Measurements from ENCODE around the gene AASDH.

The AASDH gene

GRCh38 chr4:56298236-56298635 is 89.1 kb downstream of the AASDH start:
- Histone ChIP-seq H3K9me2 (replicated peaks; ENCODE audit: low read depth, low read length) (no peaks in the 10 kb centered on the region), H3K4me3 (ENCODE audit: low read length, poor library complexity, severe bottlenecking) (no peak overlapping the region), H3K79me2 (ENCODE audit: insufficient read depth, low read length) (no peaks in the 10 kb centered on the region), H3K9me3 (ENCODE audit: insufficient read depth, low read depth, low read length) (no peaks in the 10 kb centered on the region), H3F3A (ENCODE audit: low read depth) (no peaks in the 10 kb centered on the region), H3K27me3 (ENCODE audit: insufficient read depth, low read length, poor library complexity, severe bottlenecking) (no peaks in the 10 kb centered on the region), H2AFZ (ENCODE audit: low read length) (no peak overlapping the region), H3K4me2 (ENCODE audit: low read depth, low read length, poor library complexity, severe bottlenecking) (no peak overlapping the region), H3K36me3 (ENCODE audit: insufficient read depth, low read length) (no peaks in the 10 kb centered on the region), H4K20me1 (ENCODE audit: insufficient read depth, low read length, poor library complexity, severe bottlenecking) (no peaks in the 10 kb centered on the region), H3K4me1 (ENCODE audit: insufficient read depth, low read length, poor library complexity, severe bottlenecking) (no peaks in the 10 kb centered on the region), H3K9ac (ENCODE audit: low read depth, low read length, poor library complexity, severe bottlenecking) (no peak overlapping the region)
- TF ChIP-seq, protein P1, sequence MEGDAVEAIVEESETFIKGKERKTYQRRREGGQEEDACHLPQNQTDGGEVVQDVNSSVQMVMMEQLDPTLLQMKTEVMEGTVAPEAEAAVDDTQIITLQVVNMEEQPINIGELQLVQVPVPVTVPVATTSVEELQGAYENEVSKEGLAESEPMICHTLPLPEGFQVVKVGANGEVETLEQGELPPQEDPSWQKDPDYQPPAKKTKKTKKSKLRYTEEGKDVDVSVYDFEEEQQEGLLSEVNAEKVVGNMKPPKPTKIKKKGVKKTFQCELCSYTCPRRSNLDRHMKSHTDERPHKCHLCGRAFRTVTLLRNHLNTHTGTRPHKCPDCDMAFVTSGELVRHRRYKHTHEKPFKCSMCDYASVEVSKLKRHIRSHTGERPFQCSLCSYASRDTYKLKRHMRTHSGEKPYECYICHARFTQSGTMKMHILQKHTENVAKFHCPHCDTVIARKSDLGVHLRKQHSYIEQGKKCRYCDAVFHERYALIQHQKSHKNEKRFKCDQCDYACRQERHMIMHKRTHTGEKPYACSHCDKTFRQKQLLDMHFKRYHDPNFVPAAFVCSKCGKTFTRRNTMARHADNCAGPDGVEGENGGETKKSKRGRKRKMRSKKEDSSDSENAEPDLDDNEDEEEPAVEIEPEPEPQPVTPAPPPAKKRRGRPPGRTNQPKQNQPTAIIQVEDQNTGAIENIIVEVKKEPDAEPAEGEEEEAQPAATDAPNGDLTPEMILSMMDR (conservative IDR thresholded peaks at IDR 0.05; ENCODE audit: low read length): no peak
- no peak for TF ChIP-seq EZH2phosphoT487 (IDR thresholded peaks at IDR 0.05; ENCODE audit: borderline replicate concordance)

GRCh38 chr4:56297776-56298175 is 89.5 kb downstream of the AASDH start:
- TF ChIP-seq EZH2phosphoT487 (IDR thresholded peaks at IDR 0.05; ENCODE audit: borderline replicate concordance): no peak
- TF ChIP-seq, protein P1 (conservative IDR thresholded peaks at IDR 0.05; ENCODE audit: low read length): no peak
- Histone ChIP-seq H3K4me2 (ENCODE audit: low read depth, low read length, poor library complexity, severe bottlenecking) (no peak overlapping the region), H3K4me3 (ENCODE audit: low read length, poor library complexity, severe bottlenecking) (no peak overlapping the region), H3K9me2 (replicated peaks; ENCODE audit: low read depth, low read length) (no peaks in the 10 kb centered on the region), H3K9me3 (ENCODE audit: insufficient read depth, low read depth, low read length) (no peaks in the 10 kb centered on the region), H3F3A (ENCODE audit: low read depth) (no peaks in the 10 kb centered on the region), H4K20me1 (ENCODE audit: insufficient read depth, low read length, poor library complexity, severe bottlenecking) (no peaks in the 10 kb centered on the region), H3K27me3 (ENCODE audit: insufficient read depth, low read length, poor library complexity, severe bottlenecking) (no peaks in the 10 kb centered on the region), H2AFZ (ENCODE audit: low read length) (no peak overlapping the region), H3K9ac (ENCODE audit: low read depth, low read length, poor library complexity, severe bottlenecking) (no peak overlapping the region), H3K4me1 (ENCODE audit: insufficient read depth, low read length, poor library complexity, severe bottlenecking) (no peaks in the 10 kb centered on the region), H3K79me2 (ENCODE audit: insufficient read depth, low read length) (no peaks in the 10 kb centered on the region), H3K36me3 (ENCODE audit: insufficient read depth, low read length) (no peaks in the 10 kb centered on the region)

DNA sequence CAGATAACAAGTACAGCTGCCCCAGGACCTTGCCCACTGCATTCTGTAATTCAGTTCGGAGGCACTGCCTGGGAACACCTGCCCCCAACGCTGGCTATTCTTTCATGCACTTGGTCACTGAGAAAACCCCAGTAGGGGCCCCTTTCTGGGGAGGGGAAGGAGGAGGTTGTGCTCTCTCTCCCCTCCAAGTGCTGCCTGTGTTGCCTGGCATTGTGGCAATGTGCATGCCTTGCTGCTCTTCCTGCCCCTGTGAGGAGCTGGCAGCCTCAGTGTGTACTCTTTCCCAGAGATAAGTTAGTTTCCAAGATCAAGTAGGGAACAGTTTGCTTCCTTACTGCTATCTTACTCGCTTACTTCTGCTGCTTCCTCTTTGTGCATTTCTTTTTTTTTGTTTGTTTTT is 90.8 kb downstream of the AASDH start:
- Histone ChIP-seq H3K79me2 (ENCODE audit: insufficient read depth, low read length) (no peaks in the 10 kb centered on the region), H3K4me1 (ENCODE audit: insufficient read depth, low read length, poor library complexity, severe bottlenecking) (no peaks in the 10 kb centered on the region), H3K4me3 (ENCODE audit: low read length, poor library complexity, severe bottlenecking) (no peak overlapping the region), H2AFZ (ENCODE audit: low read length) (peak overlapping the region; percentile 53), H3K9ac (ENCODE audit: low read depth, low read length, poor library complexity, severe bottlenecking) (no peak overlapping the region), H3K4me2 (ENCODE audit: low read depth, low read length, poor library complexity, severe bottlenecking) (peak overlapping the region; percentile 26), H3F3A (ENCODE audit: low read depth) (no peaks in the 10 kb centered on the region), H3K36me3 (ENCODE audit: insufficient read depth, low read length) (no peaks in the 10 kb centered on the region), H4K20me1 (ENCODE audit: insufficient read depth, low read length, poor library complexity, severe bottlenecking) (no peaks in the 10 kb centered on the region), H3K27me3 (ENCODE audit: insufficient read depth, low read length, poor library complexity, severe bottlenecking) (no peaks in the 10 kb centered on the region), H3K9me2 (replicated peaks; ENCODE audit: low read depth, low read length) (no peaks in the 10 kb centered on the region), H3K9me3 (ENCODE audit: insufficient read depth, low read depth, low read length) (no peaks in the 10 kb centered on the region)
- TF ChIP-seq, protein P1 (conservative IDR thresholded peaks at IDR 0.05; ENCODE audit: low read length): no peak
- TF ChIP-seq EZH2phosphoT487 (IDR thresholded peaks at IDR 0.05; ENCODE audit: borderline replicate concordance): no peak

All from Loucy (cell line).